GM18951 (cell line): ENCODE data around the gene HIRA.

Experiments
- POLR2A ChIP-seq: IDR thresholded peaks from 4 replicates; pipeline ENCODE4 v1.6.1; 2011; ENCODE audit warnings: mild to moderate bottlenecking; ENCODE audit not compliant: insufficient read length, insufficient read depth; ENCODE audit errors: extremely low read depth
- in situ Hi-C: fragments of 300-500 bp; cut with MboI; formaldehyde crosslinking; loops from one replicate; pipeline ENCODE4 v1.12.0; 2022; ENCODE audit warnings: low sequenced_read_pairs, mixed read lengths, inconsistent platforms; ENCODE audit not compliant: unreplicated experiment

Gene HIRA

DNA sequence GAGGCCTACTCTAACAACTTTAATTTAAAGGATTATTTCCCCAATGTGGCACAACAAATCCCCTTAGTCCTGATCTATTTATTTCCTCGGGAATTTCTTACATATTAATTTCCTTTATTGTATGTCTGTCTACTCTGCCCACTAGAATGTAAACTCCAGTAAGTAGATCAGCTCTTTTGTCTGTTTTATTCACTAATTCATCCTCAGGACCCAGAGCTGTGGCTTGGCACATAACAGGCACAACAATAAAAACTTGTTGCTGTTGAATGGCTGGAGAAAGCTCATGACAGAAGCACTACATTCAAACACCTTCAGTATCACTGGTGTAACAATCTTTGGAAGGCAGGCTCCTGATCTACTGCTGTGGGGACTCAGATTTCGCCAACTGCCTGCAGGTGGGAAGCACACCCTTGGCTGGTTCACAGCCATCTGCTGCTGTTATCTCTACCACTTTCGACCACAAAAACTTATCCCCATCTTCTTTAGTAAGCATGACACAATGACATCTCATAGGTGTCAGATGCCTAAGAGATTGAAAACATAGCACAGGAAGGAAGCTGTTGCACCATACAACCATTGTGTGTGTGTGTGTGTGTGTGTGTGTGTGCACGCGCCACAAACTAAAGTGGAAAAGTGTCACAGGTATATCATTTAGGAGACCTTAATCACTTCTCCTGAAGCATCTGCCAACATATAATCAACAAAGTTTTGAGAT, 11.9 kb downstream of the HIRA start:
- in situ Hi-C loops: no loop called here
- no peak for TF ChIP-seq POLR2A

- in situ Hi-C loops: no loop called here
- TF ChIP-seq POLR2A: no peak
These were observed 12.5 kb downstream of the HIRA start for GRCh38 chr22:19419086-19419463.

DNA sequence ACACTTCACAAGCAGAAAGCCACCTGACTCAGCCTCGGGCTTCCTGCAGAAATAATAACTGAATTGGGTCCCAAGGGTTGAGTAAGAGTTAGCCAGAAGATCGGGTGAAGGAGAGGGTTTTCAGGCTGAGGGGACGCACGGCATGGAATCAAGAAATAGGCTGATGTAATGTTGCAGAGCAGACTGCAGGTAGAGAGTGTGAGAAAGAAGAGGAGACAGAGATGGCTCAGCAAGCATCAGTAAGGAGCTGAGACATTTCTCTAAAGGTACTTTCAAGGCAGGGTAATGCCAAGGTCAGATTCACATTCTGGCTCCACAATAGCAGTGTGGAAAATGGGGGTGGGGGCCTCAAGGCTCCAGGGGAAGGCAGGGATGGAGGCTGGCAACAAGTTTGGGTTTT, 18.6 kb downstream of the HIRA start:
- in situ Hi-C loops: no loop called here
- no peak for TF ChIP-seq POLR2A

GRCh38 chr22:19412478-19412877, 19.1 kb downstream of the HIRA start:
- in situ Hi-C loops: no loop called here
- TF ChIP-seq POLR2A: no peak

GRCh38 chr22:19411690-19412045, 19.9 kb downstream of the HIRA start:
- TF ChIP-seq POLR2A: no peak
- in situ Hi-C loops: no loop called here

- no peak for TF ChIP-seq POLR2A
- in situ Hi-C loops: no loop called here
These were observed 20.4 kb downstream of the HIRA start for GRCh38 chr22:19410941-19411689.

DNA sequence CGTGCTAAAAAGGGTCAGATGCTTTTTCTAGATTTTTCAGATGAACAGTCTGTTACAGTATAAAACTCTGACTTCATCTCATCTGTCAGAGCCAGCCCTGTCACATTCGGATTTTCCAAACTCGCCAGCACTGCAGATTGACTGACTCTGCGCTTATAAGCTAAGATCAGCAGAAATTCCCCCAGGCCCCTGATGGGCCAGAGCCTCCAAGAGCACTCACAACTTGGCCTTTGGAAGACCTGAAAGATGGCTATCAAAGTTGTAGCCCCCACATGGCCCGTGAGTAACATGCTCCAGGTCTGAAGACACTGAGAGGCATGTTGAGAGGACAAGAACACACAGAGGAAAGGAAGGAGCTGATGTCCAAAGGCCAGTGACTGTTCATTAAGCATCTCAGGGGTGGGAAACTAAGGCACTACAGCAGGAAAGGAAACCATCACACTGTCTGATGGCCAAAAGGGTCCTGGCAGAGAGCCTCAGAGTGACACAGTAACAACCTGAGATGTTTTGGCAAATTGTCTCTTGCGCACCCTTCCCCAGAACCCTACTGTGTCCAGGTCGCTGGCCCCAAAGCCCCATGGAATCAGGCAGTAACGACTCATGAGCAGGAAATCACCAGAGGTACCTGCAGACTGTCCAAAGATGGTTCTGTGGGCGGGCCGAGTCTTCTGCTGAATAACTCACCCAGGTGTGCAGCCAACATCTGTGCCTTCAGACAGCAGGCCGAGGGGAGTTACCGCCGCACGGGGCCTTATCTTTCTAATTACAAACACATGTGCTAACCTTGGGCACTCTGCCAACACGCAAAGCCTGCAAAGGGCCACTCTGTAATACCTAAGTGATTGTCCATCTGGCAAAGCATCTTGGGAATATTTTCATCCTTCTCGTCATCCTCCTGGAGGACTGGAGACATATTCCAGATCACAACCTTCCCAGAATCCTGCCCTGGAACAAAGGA, 23.6 kb downstream of the HIRA start:
- in situ Hi-C loops: loop anchor here (10.0 kb wide), 1 partner anchor 173 kb away; no protein-coding TSS in a partner anchor
- no peak for TF ChIP-seq POLR2A

GRCh38 chr22:19406846-19407245, 24.7 kb downstream of the HIRA start:
- in situ Hi-C loops: loop anchor here (10.0 kb wide), 1 partner anchor 172 kb away; no protein-coding TSS in a partner anchor
- TF ChIP-seq POLR2A: no peak

DNA sequence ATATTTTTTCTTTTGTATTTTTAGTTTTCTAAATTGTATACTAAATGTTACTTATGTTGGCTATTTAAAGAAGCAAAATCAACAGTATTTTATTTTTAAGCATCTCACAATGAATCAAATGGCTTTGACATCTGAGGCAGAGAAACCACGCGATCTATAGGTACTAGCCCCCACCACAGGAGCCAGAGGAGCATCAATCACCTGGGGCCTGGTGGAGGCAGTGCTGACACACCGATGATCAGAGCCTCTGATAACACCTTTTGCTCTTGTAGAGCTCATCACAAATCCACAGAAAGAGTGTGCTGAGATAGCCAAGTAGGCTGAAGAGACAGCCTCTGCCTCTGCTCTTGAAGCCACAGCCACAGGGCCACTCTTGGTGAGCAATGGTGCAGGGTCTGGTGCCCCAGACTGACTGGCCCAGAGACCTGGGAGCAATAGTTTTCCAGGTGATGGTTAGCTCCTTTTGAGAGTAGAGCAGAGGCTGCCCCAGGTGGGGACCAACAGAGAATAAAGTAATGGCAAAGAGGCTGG, 25.2 kb downstream of the HIRA start:
- no peak for TF ChIP-seq POLR2A
- in situ Hi-C loops: loop anchor here (10.0 kb wide), 1 partner anchor 172 kb away; no protein-coding TSS in a partner anchor

DNA sequence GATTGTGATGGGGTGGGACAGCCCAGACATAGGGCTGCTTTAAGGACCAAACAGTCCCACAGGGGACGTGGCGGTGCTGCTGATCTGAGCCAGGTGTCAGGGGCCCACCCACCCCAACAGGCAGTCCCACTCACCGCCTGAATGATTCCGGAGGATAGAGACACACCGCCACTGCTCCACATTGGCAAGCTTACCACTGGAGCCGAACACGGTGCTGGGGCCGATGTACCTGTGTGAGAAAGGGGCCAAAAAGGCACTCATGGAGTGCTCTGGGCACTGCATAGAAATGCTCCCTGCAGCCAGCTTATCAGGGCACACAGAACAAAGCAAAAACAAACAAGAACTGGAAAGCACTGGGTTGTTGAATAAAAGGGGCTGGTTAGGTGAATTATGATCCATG, 25.9 kb downstream of the HIRA start:
- in situ Hi-C loops: loop anchor here (10.0 kb wide), 1 partner anchor 171 kb away; no protein-coding TSS in a partner anchor
- no peak for TF ChIP-seq POLR2A

- in situ Hi-C loops: loop anchor here (10.0 kb wide), 1 partner anchor 170 kb away; no protein-coding TSS in a partner anchor
- TF ChIP-seq POLR2A: no peak
These were observed 26.4 kb downstream of the HIRA start for GRCh38 chr22:19405133-19405532.

DNA sequence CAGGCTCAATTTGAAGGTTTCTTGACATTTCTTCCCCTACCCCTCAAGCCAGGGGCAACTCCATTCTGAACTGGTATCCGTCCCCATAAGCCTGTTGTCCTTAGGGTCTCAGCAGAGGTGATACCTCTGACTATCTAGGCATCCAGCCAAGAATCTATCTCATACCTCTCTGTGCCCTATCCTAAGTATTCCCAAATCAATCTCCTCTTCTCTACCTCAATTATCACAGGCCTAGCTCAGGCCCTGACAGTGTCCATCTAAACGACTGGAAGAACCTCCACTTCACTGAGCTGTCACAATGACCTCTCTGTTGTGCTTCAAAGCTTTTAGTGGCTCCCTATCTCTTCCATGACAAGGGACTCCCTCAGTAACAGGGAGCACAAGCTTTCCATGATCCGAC, 26.9 kb downstream of the HIRA start:
- no peak for TF ChIP-seq POLR2A
- in situ Hi-C loops: loop anchor here (10.0 kb wide), 1 partner anchor 170 kb away; no protein-coding TSS in a partner anchor
